HG03520 (cell line): ENCODE data around the gene PAPPA.

Source experiments
- ATAC-seq: cut with Tn5 transposase; IDR thresholded peaks from one replicate; pipeline ENCODE4 v1.9.1; 2021; ENCODE audit warnings: mild to moderate bottlenecking, moderate library complexity; ENCODE audit not compliant: unreplicated experiment

Gene PAPPA

GRCh38 chr9:116270546-116270945, 117.0 kb downstream of the PAPPA start:
- no peak for ATAC-seq

- ATAC-seq: no peak
Observed at GRCh38 chr9:116271340-116271739, 117.7 kb downstream of the PAPPA start.

GRCh38 chr9:116271991-116272390, 118.4 kb downstream of the PAPPA start:
- ATAC-seq: no peak

GRCh38 chr9:116274293-116274692, 120.7 kb downstream of the PAPPA start:
- no peak for ATAC-seq

- ATAC-seq: no peak
Observed at GRCh38 chr9:116275418-116276195, 122.0 kb downstream of the PAPPA start.

- ATAC-seq: no peak
Observed at GRCh38 chr9:116276196-116276493, 122.6 kb downstream of the PAPPA start.

- no peak for ATAC-seq
Observed at GRCh38 chr9:116276651-116277121, 123.1 kb downstream of the PAPPA start.

GRCh38 chr9:116278326-116278725, 124.7 kb downstream of the PAPPA start:
- ATAC-seq: no peak

- no peak for ATAC-seq
Observed at GRCh38 chr9:116279230-116279629, 125.6 kb downstream of the PAPPA start.

GRCh38 chr9:116280529-116280928, 126.9 kb downstream of the PAPPA start:
- ATAC-seq: no peak

GRCh38 chr9:116282597-116282996, 129.0 kb downstream of the PAPPA start:
- ATAC-seq: no peak

- no peak for ATAC-seq
Observed at GRCh38 chr9:116284518-116284917, 130.9 kb downstream of the PAPPA start.

- ATAC-seq: no peak
Observed at GRCh38 chr9:116285320-116285719, 131.7 kb downstream of the PAPPA start.

GRCh38 chr9:116286297-116286696, 132.7 kb downstream of the PAPPA start:
- no peak for ATAC-seq

- no peak for ATAC-seq
Observed at GRCh38 chr9:116287721-116288120, 134.1 kb downstream of the PAPPA start.

GRCh38 chr9:116288658-116289057, 135.1 kb downstream of the PAPPA start:
- ATAC-seq: no peak

- no peak for ATAC-seq
Observed at GRCh38 chr9:116297346-116297745, 143.8 kb downstream of the PAPPA start.

- ATAC-seq: no peak
Observed at GRCh38 chr9:116298249-116298648, 144.7 kb downstream of the PAPPA start.

GRCh38 chr9:116298878-116299391, 145.3 kb downstream of the PAPPA start:
- no peak for ATAC-seq

GRCh38 chr9:116300360-116300870, 146.8 kb downstream of the PAPPA start:
- ATAC-seq: no peak

- ATAC-seq: no peak
Observed at GRCh38 chr9:116303270-116303669, 149.7 kb downstream of the PAPPA start.

GRCh38 chr9:116303886-116304538, 150.4 kb downstream of the PAPPA start:
- no peak for ATAC-seq
